H1 (cell line): ENCODE results near the gene ZNF70. TPM values are rescaled to one million over a fixed set of nuclear protein-coding genes. Genes with fewer than 3 reads are reported as not detected.

Source experiments
- CTCF ChIA-PET: fragments of 300-600 bp; sonication (Branson Sonifier 250); formaldehyde crosslinking; loops from one replicate; lab custom pipeline; 2021; ENCODE audit not compliant: partially characterized antibody; lab: Charles Lee
- POLR2A ChIA-PET: fragments of 300-600 bp; sonication (Branson Sonifier 250); formaldehyde crosslinking; loops from one replicate; lab custom pipeline; 2021; ENCODE audit warnings: inconsistent platforms; ENCODE audit not compliant: partially characterized antibody; lab: Charles Lee
- DNase-seq, 2 experiments: peaks; one replicate each; pipeline versions ENCODE4 v3.0.0 to v3.0.0-alpha.2; 2010 to 2022; ENCODE audit warnings: low spot score in 2 of 2, low read depth in 1 of 2, mixed read lengths in 1 of 2
- FAIRE-seq: peaks from 2 replicates; lab custom pipeline; 2011; peaks lifted over from hg19 to GRCh38; lab: Jason Lieb, UNC
- H2AFZ ChIP-seq: 2 replicates; pipeline ENCODE4 v1.8.1; 2012; ENCODE audit warnings: low read length, inconsistent platforms
- H2AK5ac ChIP-seq: 2 replicates; pipeline ENCODE4 v1.6.1; 2013; ENCODE audit warnings: low read depth, low read length
- H2BK120ac ChIP-seq: replicated peaks from 2 replicates; pipeline ENCODE3; 2013; ENCODE audit warnings: low read depth, low read length, inconsistent platforms
- H2BK12ac ChIP-seq: 2 replicates; pipeline ENCODE4 v1.6.1; 2013; ENCODE audit warnings: low read depth, low read length
- H2BK15ac ChIP-seq: 2 replicates; pipeline ENCODE4 v1.6.1; 2013; ENCODE audit warnings: low read length
- H2BK20ac ChIP-seq: 2 replicates; pipeline ENCODE4 v1.6.1; 2013; ENCODE audit warnings: low read length
- H2BK5ac ChIP-seq: 2 replicates; pipeline ENCODE4 v1.6.1; 2013; ENCODE audit warnings: low read depth, low read length
- H3K14ac ChIP-seq: 2 replicates; pipeline ENCODE4 v1.6.1; 2013; ENCODE audit warnings: inconsistent platforms; ENCODE audit not compliant: insufficient read length
- H3K18ac ChIP-seq: 2 replicates; pipeline ENCODE4 v1.6.1; 2013; ENCODE audit warnings: low read length; ENCODE audit errors: extremely low read depth
- H3K23ac ChIP-seq: 2 replicates; pipeline ENCODE4 v1.6.1; 2013; ENCODE audit warnings: inconsistent platforms; ENCODE audit not compliant: insufficient read length
- H3K23me2 ChIP-seq: 2 replicates; pipeline ENCODE4 v1.6.1; 2013; ENCODE audit warnings: low read depth, low read length
- H3K27ac ChIP-seq: 2 replicates; pipeline ENCODE4 v1.6.1; 2011; ENCODE audit warnings: low read depth, low read length, inconsistent platforms
- H3K27me3 ChIP-seq, 4 experiments: replicated peaks in 1 of 4; 1 replicate in 1 of 4; 2 replicates in 3 of 4; pipeline versions ENCODE4 v1.6.1 to v1.8.1; 2011 to 2013; ENCODE audit warnings: low read length in 3 of 4, mild to moderate bottlenecking in 3 of 4, inconsistent platforms in 2 of 4, mixed read lengths in 2 of 4, moderate library complexity in 1 of 4; ENCODE audit not compliant: control insufficient read depth in 3 of 4, insufficient read depth in 3 of 4; ENCODE audit errors: extremely low read depth in 1 of 4
- H3K36me3 ChIP-seq, 4 experiments: 2 replicates each; pipeline versions ENCODE4 v1.6.1 to v1.8.1; 2011 to 2013; ENCODE audit warnings: mild to moderate bottlenecking in 4 of 4, low read length in 3 of 4, moderate library complexity in 2 of 4, control low read depth in 1 of 4, inconsistent platforms in 1 of 4; ENCODE audit not compliant: insufficient read depth in 4 of 4, control insufficient read depth in 2 of 4
- H3K4ac ChIP-seq: replicated peaks from 2 replicates; pipeline ENCODE3; 2013; ENCODE audit warnings: low read length, low read depth, mixed read lengths, inconsistent platforms; ENCODE audit not compliant: insufficient read length
- H3K4me1 ChIP-seq, 4 experiments: replicated peaks in 1 of 4; 1 replicate in 1 of 4; 2 replicates in 3 of 4; pipeline versions ENCODE4 v1.6.1 to v1.8.1; 2011 to 2013; ENCODE audit warnings: low read length in 3 of 4, inconsistent platforms in 2 of 4, mixed read lengths in 1 of 4; ENCODE audit not compliant: insufficient read depth in 4 of 4, control insufficient read depth in 3 of 4
- H3K4me2 ChIP-seq, 2 experiments: 2 replicates each; pipeline versions ENCODE4 v1.6.1 to v1.8.1; 2011 to 2013; ENCODE audit warnings: low read depth in 2 of 2, low read length in 2 of 2, control low read depth in 1 of 2, inconsistent platforms in 1 of 2, mild to moderate bottlenecking in 1 of 2; ENCODE audit not compliant: insufficient read depth in 1 of 2
- H3K4me3 ChIP-seq, 4 experiments: fragments of 200-600, 300-600 bp in 1 of 4; sonication (generic), shearing (Covaris generic), sonication (Bioruptor Twin) in 1 of 4; 2 replicates each; pipeline versions ENCODE4 v1.5.1 to v1.8.1; 2011 to 2016; ENCODE audit warnings: low read length in 4 of 4, low read depth in 3 of 4, control low read depth in 2 of 4, inconsistent platforms in 2 of 4, mild to moderate bottlenecking in 2 of 4, mixed read lengths in 1 of 4, moderate library complexity in 1 of 4; ENCODE audit not compliant: insufficient read depth in 2 of 4; ENCODE audit errors: extremely low read depth in 1 of 4
- H3K56ac ChIP-seq: replicated peaks from 2 replicates; pipeline ENCODE3; 2013; ENCODE audit warnings: low read depth, mild to moderate bottlenecking, mixed read lengths, low read length, inconsistent platforms; ENCODE audit not compliant: insufficient read length
- H3K79me1 ChIP-seq: 2 replicates; pipeline ENCODE4 v1.6.1; 2013; ENCODE audit warnings: low read depth, low read length, control low read depth
- H3K79me2 ChIP-seq, 2 experiments: 2 replicates each; pipeline versions ENCODE4 v1.6.1 to v1.8.1; 2012 to 2013; ENCODE audit warnings: low read length in 2 of 2, mild to moderate bottlenecking in 2 of 2, inconsistent platforms in 1 of 2; ENCODE audit not compliant: insufficient read depth in 2 of 2, control insufficient read depth in 1 of 2
- H3K9ac ChIP-seq, 4 experiments: replicated peaks in 1 of 4; 1 replicate in 1 of 4; 2 replicates in 3 of 4; pipeline versions ENCODE4 v1.6.1 to v1.8.1; 2011 to 2013; ENCODE audit warnings: low read depth in 3 of 4, low read length in 3 of 4, control low read depth in 2 of 4, mild to moderate bottlenecking in 2 of 4, moderate library complexity in 2 of 4, inconsistent platforms in 1 of 4; ENCODE audit errors: extremely low read depth in 1 of 4
- H3K9me3 ChIP-seq, 2 experiments: 2 replicates each; pipeline versions ENCODE4 v1.6.1 to v1.8.1; 2012 to 2013; ENCODE audit warnings: mild to moderate bottlenecking in 2 of 2, moderate library complexity in 2 of 2, control low read depth in 1 of 2, inconsistent platforms in 1 of 2, low read depth in 1 of 2, low read length in 1 of 2, mixed read lengths in 1 of 2; ENCODE audit not compliant: insufficient read depth in 2 of 2
- H4K20me1 ChIP-seq, 2 experiments: replicated peaks in 1 of 2; 2 replicates each; pipeline versions ENCODE3 to v1.8.1; 2011 to 2013; ENCODE audit warnings: inconsistent platforms in 2 of 2, low read length in 2 of 2, mild to moderate bottlenecking in 1 of 2; ENCODE audit not compliant: insufficient read depth in 2 of 2, control insufficient read depth in 1 of 2
- H4K5ac ChIP-seq: 2 replicates; pipeline ENCODE4 v1.6.1; 2013; ENCODE audit warnings: low read length, low read depth, mixed read lengths, inconsistent platforms; ENCODE audit not compliant: insufficient read length
- H4K8ac ChIP-seq: 2 replicates; pipeline ENCODE4 v1.8.0; 2013; ENCODE audit warnings: mild to moderate bottlenecking, moderate library complexity, low read length, inconsistent platforms; ENCODE audit not compliant: insufficient read depth; ENCODE audit errors: extremely low read depth
- H4K91ac ChIP-seq: replicated peaks from 2 replicates; pipeline ENCODE3; 2013; ENCODE audit warnings: low read length, mixed read lengths, inconsistent platforms; ENCODE audit not compliant: insufficient read length
- CBX5 ChIP-seq: fragments of 300-800, 300-1000 bp; sonication (generic); IDR thresholded peaks from 2 replicates; pipeline ENCODE4 v1.7.1; 2016; ENCODE audit warnings: antibody characterized with exemption, low read length, low read depth
- EP300 ChIP-seq, 2 experiments: IDR thresholded peaks; 1 replicate in 1 of 2; 2 replicates in 1 of 2; pipeline ENCODE4 v1.6.1; 2011 to 2012; ENCODE audit warnings: low read depth in 2 of 2, low read length in 2 of 2, mild to moderate bottlenecking in 2 of 2, borderline replicate concordance in 1 of 2, inconsistent platforms in 1 of 2, moderate library complexity in 1 of 2
- JUND ChIP-seq: IDR thresholded peaks from 2 replicates; pipeline ENCODE4 v1.6.1; 2011; ENCODE audit warnings: mild to moderate bottlenecking, improper control_type of control experiment, low read length
- RFX5 ChIP-seq: IDR thresholded peaks from 2 replicates; pipeline ENCODE4 v1.6.1; 2011; ENCODE audit warnings: low read depth, low read length, improper control_type of control experiment, borderline replicate concordance
- WGBS, 2 experiments: shearing (Covaris generic) in 1 of 2; methylation state at CpG; one replicate each; pipeline versions ENCODE4 v1.1.6 to v1.1.7; 2013 to 2015; ENCODE audit warnings: low lambda C conversion rate in 2 of 2, mixed read lengths in 2 of 2, inconsistent platforms in 1 of 2, low coverage in 1 of 2, missing lambda C conversion rate in 1 of 2; ENCODE audit not compliant: insufficient replicate concordance in 2 of 2, insufficient coverage in 1 of 2, insufficient read length in 1 of 2; ENCODE audit errors: extremely low coverage in 1 of 2, missing lambda C conversion rate in 1 of 2; 5-methylcytosine and 5-hydroxymethylcytosine counted together
- polyA plus RNA-seq, 7 experiments: library from polyadenylated mRNA; depleted of rRNA in 3 of 7; stranded (reverse) in 5 of 7; unstranded in 2 of 7; fragments of >200 nt in 5 of 7; fragments of 200-250 nt in 2 of 7; gene quantifications; 1 replicate in 5 of 7; 2 replicates in 1 of 7; 4 replicates in 1 of 7; pipeline versions ENCODE4 v1.2.1 to v1.2.3, GENCODE V29; 2011 to 2013; ENCODE audit warnings: missing spikeins in 2 of 7, mixed read lengths in 2 of 7
- total RNA-seq: library from RNA; stranded (reverse); fragmentation: NEBNext Ultra II Directional; extraction: Animal tissue kit (Norgen Biotek cat#: 25700); gene quantifications from 2 replicates; pipeline ENCODE4 v1.2.1, GENCODE V29; 2021

Gene ZNF70
- total and polyA plus RNA-seq, 2 of the 8 experiments (the other 6 are each of a cell fraction or from before 2014, with no cell fraction given) = 1.1 to 2.6 TPM

DNA sequence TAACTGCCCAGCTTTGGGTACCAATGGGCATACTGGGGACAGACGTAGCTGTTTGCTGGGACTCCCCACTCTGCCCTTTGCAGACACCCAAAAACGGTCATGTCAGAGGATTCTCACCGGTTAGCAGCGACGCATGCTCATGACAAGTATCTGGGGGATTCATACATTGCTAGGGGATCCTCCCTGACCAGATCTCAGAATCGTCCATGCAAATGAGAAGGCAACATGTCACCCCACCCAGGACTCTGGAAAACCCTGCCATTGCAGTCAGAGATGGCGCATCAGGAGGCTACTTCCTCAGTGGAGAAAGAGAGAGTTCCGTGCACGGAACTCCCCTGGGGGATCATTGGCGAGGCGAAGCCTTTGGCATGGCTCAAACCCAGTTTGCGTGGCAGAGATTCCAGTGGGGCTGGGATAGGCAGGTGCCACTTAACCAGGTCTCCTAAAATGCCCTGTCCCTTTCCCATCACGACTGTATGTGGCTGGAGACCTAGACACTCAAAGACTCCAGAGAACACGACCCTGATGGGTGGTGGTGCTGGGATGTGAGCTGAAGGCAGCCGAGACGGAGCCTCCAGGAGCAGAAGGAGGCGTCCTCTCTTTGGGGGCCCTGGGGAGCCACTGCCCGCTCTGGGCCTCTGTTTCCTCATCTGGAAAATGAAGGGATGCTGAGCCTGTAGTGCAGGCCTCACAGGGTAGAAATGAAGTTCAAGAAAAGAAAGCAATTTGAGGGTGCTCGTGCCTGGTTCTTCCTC lies 55.2 kb downstream of the ZNF70 start:
- H2BK5ac ChIP-seq = no peak overlapping the region
- no peak overlapping the region for H2BK12ac ChIP-seq
- H2AFZ ChIP-seq = no peak overlapping the region
- no peak overlapping the region for H2AK5ac ChIP-seq
- no peak overlapping the region for H3K18ac ChIP-seq
- H3K4me1 ChIP-seq = no peaks in the 10 kb centered on the region
- DNase-seq (no peak), FAIRE-seq (no peak)
- peaks cover 2% of the 10 kb centered on the region; the same call in 1 of the 2 replicates for H3K79me1 ChIP-seq
- no peak overlapping the region for H3K27ac ChIP-seq
- no peak overlapping the region for H2BK15ac ChIP-seq
- H3K27me3 ChIP-seq = no peaks in the 10 kb centered on the region
- no peak overlapping the region for H3K56ac ChIP-seq
- no peak overlapping the region for H3K14ac ChIP-seq
- H4K20me1 ChIP-seq = peaks cover 10 to 24% of the 10 kb centered on the region in 2 experiments
- no peak overlapping the region for H3K4ac ChIP-seq
- H4K5ac ChIP-seq = no peak overlapping the region
- no peak overlapping the region for H3K23ac ChIP-seq
- no peak overlapping the region for H4K91ac ChIP-seq
- H3K23me2 ChIP-seq = no peaks in the 10 kb centered on the region
- no peak overlapping the region for H3K9ac ChIP-seq
- H3K9me3 ChIP-seq = no peaks in the 10 kb centered on the region
- no peak overlapping the region for H2BK20ac ChIP-seq
- no peak overlapping the region for H3K4me3 ChIP-seq
- POLR2A ChIA-PET = interaction anchor here (0.6 to 1.1 kb wide), 3 partner anchors 15 to 35 kb away, joined by 3 to 4 read pairs (median 3); no protein-coding TSS in a partner anchor
- CTCF ChIA-PET = interaction anchor here (1.1 to 1.4 kb wide), 3 partner anchors 17 to 72 kb away, joined by 3 to 4 read pairs (median 3); partner anchors contain the start of gene CHCHD10
- no peak overlapping the region for H3K4me2 ChIP-seq
- H3K36me3 ChIP-seq = peaks cover 6 to 15% (median 10%) of the 10 kb centered on the region in 4 experiments; a peak in 5 of 8 replicates
- no peak overlapping the region for H4K8ac ChIP-seq
- H3K79me2 ChIP-seq = no peaks in the 10 kb centered on the region
- WGBS, 2 experiments = 92% methylated on average over 19 of the region's 19 CpGs; no CpG with 5 or more reads in 1 of the 2 experiments
- H2BK120ac ChIP-seq = no peak overlapping the region
- TF ChIP-seq JUND = no peak
- TF ChIP-seq RFX5 = no peak
- TF ChIP-seq EP300 (IDR thresholded peaks at IDR 0.05; ENCODE audit: borderline replicate concordance in 1 of 2, low read depth in 2 of 2, low read length in 2 of 2) = no peak
- no peak for TF ChIP-seq CBX5
